Mesenchymal stem cell (in vitro differentiated cells and primary cell): ENCODE measurements around the gene KRTAP19-6. TPM values are rescaled to one million over a fixed set of nuclear protein-coding genes. Genes with fewer than 3 reads are reported as not detected.

Experiments
- DNase-seq: peaks from one replicate; pipeline ENCODE4 v3.0.0-alpha.2; 2013
- H2AFZ ChIP-seq: one replicate; pipeline ENCODE4 v1.6.1; 2013; ENCODE audit warnings: low read depth, mild to moderate bottlenecking, control low read depth, inconsistent platforms, low read length, moderate library complexity
- H2AK5ac ChIP-seq: 2 replicates; pipeline ENCODE4 v1.6.1; 2013; ENCODE audit warnings: low read length, moderate library complexity, mild to moderate bottlenecking, inconsistent platforms; ENCODE audit not compliant: severe bottlenecking
- H2BK120ac ChIP-seq: one replicate; pipeline ENCODE4 v1.6.1; 2013; ENCODE audit warnings: low read depth, mild to moderate bottlenecking, inconsistent platforms, low read length, moderate library complexity
- H2BK12ac ChIP-seq, 2 experiments: one replicate each; pipeline ENCODE4 v1.6.1; 2013; ENCODE audit warnings: inconsistent platforms in 2 of 2, low read length in 2 of 2, mild to moderate bottlenecking in 2 of 2, moderate library complexity in 2 of 2, control low read depth in 1 of 2
- H2BK15ac ChIP-seq: one replicate; pipeline ENCODE4 v1.6.1; 2013; ENCODE audit warnings: mild to moderate bottlenecking, low read depth, inconsistent platforms; ENCODE audit not compliant: poor library complexity, severe bottlenecking
- H2BK5ac ChIP-seq: 2 replicates; pipeline ENCODE4 v1.6.1; 2013; ENCODE audit warnings: low read depth, mild to moderate bottlenecking, low read length, control low read depth, inconsistent platforms; ENCODE audit not compliant: poor library complexity, severe bottlenecking
- H3K14ac ChIP-seq, 2 experiments: one replicate each; pipeline ENCODE4 v1.6.1; 2013; ENCODE audit warnings: inconsistent platforms in 2 of 2, low read length in 2 of 2, control low read depth in 1 of 2, mild to moderate bottlenecking in 1 of 2, moderate library complexity in 1 of 2
- H3K18ac ChIP-seq, 2 experiments: one replicate each; pipeline ENCODE4 v1.6.1; 2013; ENCODE audit warnings: inconsistent platforms in 2 of 2, low read length in 2 of 2, control low read depth in 1 of 2, low read depth in 1 of 2, mild to moderate bottlenecking in 1 of 2
- H3K23ac ChIP-seq, 2 experiments: one replicate each; pipeline ENCODE4 v1.6.1; 2013; ENCODE audit warnings: inconsistent platforms in 2 of 2, low read length in 2 of 2, mild to moderate bottlenecking in 2 of 2, moderate library complexity in 2 of 2, control low read depth in 1 of 2
- H3K27ac ChIP-seq: 2 replicates; pipeline ENCODE4 v1.5.1; 2013; ENCODE audit warnings: mild to moderate bottlenecking, moderate library complexity, low read length, control low read depth, inconsistent platforms; ENCODE audit not compliant: poor library complexity, severe bottlenecking
- H3K27me3 ChIP-seq, 2 experiments: 2 replicates each; pipeline versions ENCODE4 v1.6.1 to v1.7.0; 2013; ENCODE audit warnings: low read length in 2 of 2, mild to moderate bottlenecking in 2 of 2, moderate library complexity in 2 of 2, control low read depth in 1 of 2, inconsistent platforms in 1 of 2; ENCODE audit not compliant: control insufficient read depth in 1 of 2, insufficient read depth in 1 of 2
- H3K36me3 ChIP-seq, 2 experiments: 2 replicates each; pipeline versions ENCODE4 v1.6.1 to v1.7.0; 2013; ENCODE audit warnings: low read length in 2 of 2, control low read depth in 1 of 2, inconsistent platforms in 1 of 2, low read depth in 1 of 2, mild to moderate bottlenecking in 1 of 2; ENCODE audit not compliant: insufficient read depth in 2 of 2, control insufficient read depth in 1 of 2
- H3K4ac ChIP-seq, 2 experiments: one replicate each; pipeline ENCODE4 v1.6.1; 2013; ENCODE audit warnings: inconsistent platforms in 2 of 2, low read length in 2 of 2, mild to moderate bottlenecking in 2 of 2, moderate library complexity in 2 of 2, control low read depth in 1 of 2, low read depth in 1 of 2
- H3K4me1 ChIP-seq: 2 replicates; pipeline ENCODE4 v1.6.1; 2013; ENCODE audit warnings: low read depth, low read length, control low read depth; ENCODE audit not compliant: control insufficient read depth, insufficient read depth
- H3K4me2 ChIP-seq: 2 replicates; pipeline ENCODE4 v1.6.1; 2013; ENCODE audit warnings: low read length, mild to moderate bottlenecking, inconsistent platforms; ENCODE audit not compliant: poor library complexity, severe bottlenecking
- H3K4me3 ChIP-seq, 2 experiments: 2 replicates each; pipeline versions ENCODE4 v1.5.1 to v1.7.0; 2013; ENCODE audit warnings: low read length in 2 of 2, mild to moderate bottlenecking in 2 of 2, control low read depth in 1 of 2, low read depth in 1 of 2; ENCODE audit not compliant: insufficient read depth in 1 of 2
- H3K79me1 ChIP-seq: replicated peaks from 2 replicates; pipeline ENCODE4 v1.6.1; 2013; ENCODE audit warnings: mild to moderate bottlenecking, control low read depth, low read length, inconsistent platforms; ENCODE audit not compliant: poor library complexity, severe bottlenecking
- H3K9ac ChIP-seq: 2 replicates; pipeline ENCODE4 v1.7.0; 2013; ENCODE audit warnings: mild to moderate bottlenecking, low read length, moderate library complexity
- H3K9me3 ChIP-seq: 2 replicates; pipeline ENCODE4 v1.7.0; 2013; ENCODE audit warnings: mild to moderate bottlenecking, low read length; ENCODE audit not compliant: control insufficient read depth
- H4K8ac ChIP-seq: one replicate; pipeline ENCODE4 v1.6.1; 2013; ENCODE audit warnings: inconsistent platforms, mild to moderate bottlenecking, low read length, moderate library complexity
- H4K91ac ChIP-seq: one replicate; pipeline ENCODE4 v1.6.1; 2013; ENCODE audit warnings: mild to moderate bottlenecking, low read length, inconsistent platforms
- WGBS: methylation state at CpG from one replicate; pipeline ENCODE4 v1.1.7; 2013; ENCODE audit warnings: mixed read lengths; 5-methylcytosine and 5-hydroxymethylcytosine counted together
- polyA plus RNA-seq, 2 experiments: library from polyadenylated mRNA; stranded (reverse); fragments of 200-250 nt; gene quantifications; one replicate each; pipeline ENCODE4 v1.2.3, GENCODE V29; 2013

The KRTAP19-6 gene, protein sequence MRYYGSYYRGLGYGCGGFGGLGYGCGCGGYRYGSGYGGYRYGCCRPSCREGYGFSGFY
- not detected for polyA plus RNA-seq (2013, experiment 1 of 2)
- polyA plus RNA-seq (2013, experiment 2 of 2) = not detected

DNA sequence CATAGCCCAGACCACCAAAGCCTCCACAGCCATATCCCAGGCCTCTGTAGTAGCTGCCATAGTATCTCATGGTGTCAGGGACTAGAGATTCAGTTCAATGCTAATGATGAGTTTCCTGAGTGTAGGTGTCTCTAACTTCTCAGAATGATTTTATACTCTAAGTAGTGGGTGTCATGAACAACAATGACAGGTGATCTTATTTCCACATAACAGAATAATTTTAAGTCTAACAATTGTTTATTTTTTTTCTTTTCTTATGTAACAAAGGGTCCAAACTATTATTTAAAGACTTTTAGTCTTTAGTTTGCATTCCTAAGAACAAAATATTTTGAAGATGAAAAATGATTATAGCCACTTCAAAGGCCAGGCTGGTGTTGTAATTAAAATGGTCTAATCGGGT, at the start of gene KRTAP19-6:
Gene KRTAP19-6 (minus strand): TSS at position 101 of the 400 bp plus-strand sequence. CDS start 31 bp downstream, at position 70.
- no peak for DNase-seq
- Histone ChIP-seq H3K4me3 (no peak within 1 kb of the TSS), H3K79me1 (no peaks in the 10 kb centered on the region), H2BK15ac (no peak within 1 kb of the TSS), H2BK120ac (no peak within 1 kb of the TSS), H3K27ac (no peak within 1 kb of the TSS), H3K18ac (no peak within 1 kb of the TSS), H4K91ac (no peak within 1 kb of the TSS), H3K14ac (no peak within 1 kb of the TSS), H3K36me3 (no peaks in the 10 kb centered on the region), H2BK5ac (no peak within 1 kb of the TSS), H3K4me2 (no peak within 1 kb of the TSS), H4K8ac (no peak within 1 kb of the TSS), H3K27me3 (no peaks in the 10 kb centered on the region), H2AFZ (no peak within 1 kb of the TSS), H3K9ac (no peak within 1 kb of the TSS), H3K4me1 (no peaks in the 10 kb centered on the region), H3K9me3 (no peaks in the 10 kb centered on the region), H2AK5ac (no peak within 1 kb of the TSS), H3K23ac (no peak within 1 kb of the TSS), H2BK12ac (no peak within 1 kb of the TSS), H3K4ac (no peak within 1 kb of the TSS)
- no CpG with 5 or more reads among the region's 1 CpG for WGBS

DNA sequence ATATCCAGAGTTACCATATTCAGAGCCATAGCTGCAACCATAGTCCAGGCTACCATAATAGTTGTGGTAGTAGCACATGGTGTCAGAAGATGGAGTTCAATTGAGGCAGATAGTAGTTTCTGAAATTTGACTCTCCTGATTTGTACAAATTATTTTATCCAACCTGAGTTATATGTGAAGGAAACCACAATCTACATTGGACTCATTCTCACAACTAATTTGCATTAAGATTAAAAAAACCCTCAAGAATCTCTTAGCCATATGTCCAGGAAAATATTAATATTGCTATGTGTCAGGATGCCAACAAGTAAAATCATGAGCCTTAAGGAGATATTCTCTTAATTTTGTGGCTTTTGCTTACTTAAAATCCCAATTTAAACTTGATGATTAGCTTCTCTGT, 48.6 kb upstream of the KRTAP19-6 start, which contains the start of gene KRTAP22-2:
Gene KRTAP22-2 (minus strand): TSS at position 101 of the 400 bp plus-strand sequence.
- Histone ChIP-seq H4K8ac (no peak within 1 kb of the TSS), H2BK5ac (no peak within 1 kb of the TSS), H3K79me1 (no peaks in the 10 kb centered on the region), H2BK15ac (no peak within 1 kb of the TSS), H3K36me3 (no peaks in the 10 kb centered on the region), H3K27ac (no peak within 1 kb of the TSS), H3K4me3 (no peak within 1 kb of the TSS), H2AFZ (no peak within 1 kb of the TSS), H3K23ac (no peak within 1 kb of the TSS), H3K18ac (no peak within 1 kb of the TSS), H3K9ac (no peak within 1 kb of the TSS), H3K14ac (no peak within 1 kb of the TSS), H3K4me2 (no peak within 1 kb of the TSS), H2BK12ac (no peak within 1 kb of the TSS), H4K91ac (no peak within 1 kb of the TSS), H3K27me3 (no peaks in the 10 kb centered on the region), H2AK5ac (no peak within 1 kb of the TSS), H3K4me1 (no peaks in the 10 kb centered on the region), H3K4ac (no peak within 1 kb of the TSS), H3K9me3 (no peaks in the 10 kb centered on the region), H2BK120ac (no peak within 1 kb of the TSS)
- no peak for DNase-seq

DNA sequence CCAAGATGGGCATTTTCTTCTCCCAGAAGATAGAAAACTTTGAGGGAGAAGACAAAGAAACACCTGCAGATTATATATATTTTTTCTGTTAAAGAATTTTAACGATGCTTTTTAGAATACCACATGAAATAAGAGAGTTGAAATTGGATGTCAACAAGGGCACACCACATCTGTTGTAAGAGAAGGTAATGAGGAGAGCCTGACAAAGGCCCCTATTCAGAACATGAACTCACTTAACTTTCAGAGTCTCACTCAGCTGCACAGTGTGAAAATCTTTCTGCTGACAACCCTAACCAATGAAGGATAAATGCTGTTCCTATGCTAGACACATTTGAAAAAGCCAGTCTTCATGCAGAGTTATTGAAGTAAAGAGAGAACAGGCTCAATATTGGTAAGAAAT, 41.2 kb upstream of the KRTAP19-6 start:
- Histone ChIP-seq H3K9me3 (peaks cover 9% of the 10 kb centered on the region), H3K14ac (no peak overlapping the region), H3K4ac (no peak overlapping the region), H4K8ac (no peak overlapping the region), H2BK5ac (no peak overlapping the region), H3K18ac (no peak overlapping the region), H2BK12ac (no peak overlapping the region), H2AFZ (no peak overlapping the region), H3K27me3 (no peaks in the 10 kb centered on the region), H2AK5ac (no peak overlapping the region), H3K79me1 (no peaks in the 10 kb centered on the region), H4K91ac (no peak overlapping the region), H3K9ac (no peak overlapping the region), H3K23ac (no peak overlapping the region), H3K36me3 (no peaks in the 10 kb centered on the region), H3K4me1 (no peaks in the 10 kb centered on the region), H3K4me3 (no peak overlapping the region), H3K27ac (no peak overlapping the region), H2BK120ac (no peak overlapping the region), H3K4me2 (no peak overlapping the region), H2BK15ac (no peak overlapping the region)
- WGBS = no CpG with 5 or more reads among the region's 1 CpG
- no peak for DNase-seq

DNA sequence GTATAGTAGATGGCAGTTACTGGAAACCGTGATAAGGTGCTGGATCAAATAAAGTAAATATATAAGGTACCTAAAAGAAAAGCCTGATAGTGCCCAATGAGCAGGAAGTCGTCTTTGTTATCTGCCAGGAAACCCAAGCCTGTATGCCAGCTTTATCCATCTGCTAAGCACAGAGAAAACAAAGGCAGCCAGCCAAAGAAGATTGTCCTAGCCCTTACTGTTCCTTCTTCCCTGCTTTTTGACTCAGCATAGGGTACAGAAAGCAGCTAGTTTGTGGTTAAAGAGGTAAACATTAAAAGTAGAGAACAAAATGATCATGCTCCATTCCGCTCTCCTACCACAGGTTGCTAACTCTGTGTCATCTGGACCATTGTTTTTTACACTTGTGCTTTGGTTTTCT, 38.5 kb upstream of the KRTAP19-6 start:
- no peak overlapping the region for H2AK5ac ChIP-seq
- H3K79me1 ChIP-seq = no peaks in the 10 kb centered on the region
- H4K91ac ChIP-seq = no peak overlapping the region
- no peak overlapping the region for H3K4me3 ChIP-seq
- H3K36me3 ChIP-seq = no peaks in the 10 kb centered on the region
- 54% methylated on average over 3 of the region's 3 CpGs for WGBS
- no peaks in the 10 kb centered on the region for H3K4me1 ChIP-seq
- no peaks in the 10 kb centered on the region for H3K27me3 ChIP-seq
- no peak overlapping the region for H2BK15ac ChIP-seq
- H3K4ac ChIP-seq = no peak overlapping the region
- H3K9me3 ChIP-seq = peaks cover 9% of the 10 kb centered on the region
- no peak overlapping the region for H3K23ac ChIP-seq
- no peak overlapping the region for H3K18ac ChIP-seq
- H2BK5ac ChIP-seq = no peak overlapping the region
- no peak overlapping the region for H3K4me2 ChIP-seq
- no peak overlapping the region for H3K27ac ChIP-seq
- H4K8ac ChIP-seq = no peak overlapping the region
- no peak overlapping the region for H3K14ac ChIP-seq
- DNase-seq = no peak
- no peak overlapping the region for H2AFZ ChIP-seq
- no peak overlapping the region for H3K9ac ChIP-seq
- H2BK120ac ChIP-seq = no peak overlapping the region
- no peak overlapping the region for H2BK12ac ChIP-seq
